Activated CD8-positive, alpha-beta memory T cell treated with anti-CD3 and anti-CD28 coated beads, Interleukin-2, amount 50 U/mL, for 1 hour (primary cell): ENCODE measurements around the gene ENO1.
"Not testable (repeated sequence)": the region's sequence is repeated elsewhere in the genome, so short reads cannot be mapped to it uniquely, and the experiment has no call there.

ENCODE experiments used
- DNase-seq: peaks from one replicate; pipeline ENCODE4 v3.0.0-alpha.2; 2020; ENCODE audit errors: extremely low read depth

The ENO1 gene

GRCh38 chr1:8878448-8878697 lies at the start of gene ENO1:
Gene ENO1, minus strand, starts transcription at chr1:8878686. Its CDS starts 3,778 bp downstream, at chr1:8874908.
- no peak for DNase-seq

- no peak for DNase-seq
Observed at GRCh38 chr1:8926707-8927694, 48.5 kb upstream of the ENO1 start.

- no peak for DNase-seq
Observed at GRCh38 chr1:8925960-8926359, 47.5 kb upstream of the ENO1 start.

GRCh38 chr1:8925406-8925805 lies 46.9 kb upstream of the ENO1 start:
- no peak for DNase-seq

GRCh38 chr1:8922962-8923361 lies 44.5 kb upstream of the ENO1 start:
- DNase-seq: no peak

GRCh38 chr1:8917536-8917935 lies 39.0 kb upstream of the ENO1 start:
- DNase-seq: not testable (repeated sequence)

- no peak for DNase-seq
Observed at GRCh38 chr1:8915446-8915845, 37.0 kb upstream of the ENO1 start.

- DNase-seq: no peak
Observed at GRCh38 chr1:8914466-8914865, 36.0 kb upstream of the ENO1 start.

GRCh38 chr1:8913457-8913856 lies 35.0 kb upstream of the ENO1 start:
- no peak for DNase-seq

GRCh38 chr1:8911416-8912309 lies 33.2 kb upstream of the ENO1 start:
- no peak for DNase-seq

- no peak for DNase-seq
Observed at GRCh38 chr1:8910914-8911313, 32.4 kb upstream of the ENO1 start.

- no peak for DNase-seq
Observed at GRCh38 chr1:8910331-8910730, 31.8 kb upstream of the ENO1 start.

GRCh38 chr1:8908388-8909151 lies 30.1 kb upstream of the ENO1 start:
- no peak for DNase-seq

- no peak for DNase-seq
Observed at GRCh38 chr1:8905582-8906191, 27.2 kb upstream of the ENO1 start.

- DNase-seq: no peak
Observed at GRCh38 chr1:8903908-8904650, 25.6 kb upstream of the ENO1 start.

GRCh38 chr1:8903410-8903809 lies 24.9 kb upstream of the ENO1 start:
- DNase-seq: no peak

GRCh38 chr1:8902765-8903164 lies 24.3 kb upstream of the ENO1 start:
- DNase-seq: no peak

GRCh38 chr1:8900684-8901083 lies 22.2 kb upstream of the ENO1 start:
- not testable (repeated sequence) for DNase-seq

- no peak for DNase-seq
Observed at GRCh38 chr1:8899046-8899445, 20.6 kb upstream of the ENO1 start.

- not testable (repeated sequence) for DNase-seq
Observed at GRCh38 chr1:8898418-8898817, 19.9 kb upstream of the ENO1 start.

GRCh38 chr1:8897505-8897904 lies 19.0 kb upstream of the ENO1 start:
- DNase-seq: not testable (repeated sequence)
